NCI-H146 treated with DMSO at 0.1 percent for 48 hours (cell line): ENCODE data around the gene CRNKL1.

Experiments
- DNase-seq: peaks from one replicate; lab custom pipeline; 2025; ENCODE audit not compliant: unreplicated experiment; lab: John Stamatoyannopoulos, UW

The CRNKL1 gene

GRCh38 chr20:19986419-19986818, 65.8 kb downstream of the CRNKL1 start:
- DNase-seq: no peak
